GM11168 (cell line): Measurements from ENCODE around the gene UGT2B7.

ENCODE experiments used
- in situ Hi-C: fragments of 300-500 bp; cut with MboI; formaldehyde crosslinking; loops from one replicate; pipeline ENCODE4 v1.12.0; 2022; ENCODE audit warnings: low sequenced_read_pairs; ENCODE audit not compliant: unreplicated experiment

UGT2B7 gene

DNA sequence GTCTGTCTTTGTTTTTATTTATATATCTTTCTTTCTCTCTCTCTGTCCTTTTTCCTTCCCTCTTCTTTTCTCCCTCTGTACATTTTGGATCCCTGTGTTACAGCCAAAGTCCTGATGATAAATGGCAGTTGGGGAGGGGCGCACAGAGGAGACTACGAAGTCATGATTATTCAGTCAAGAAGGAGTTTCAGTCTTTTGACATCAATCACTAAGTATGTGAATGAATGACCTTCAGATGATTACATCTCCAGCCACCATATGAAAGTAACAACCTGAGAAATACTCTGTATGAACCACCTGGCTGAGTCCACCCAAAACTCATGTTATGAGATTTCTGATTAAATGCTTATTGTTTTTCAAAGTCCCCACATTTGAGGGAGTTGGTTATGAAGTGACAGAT lies 45.0 kb downstream of the UGT2B7 start:
- in situ Hi-C loops: loop anchor here (25.0 kb wide), 1 partner anchor 654 kb away; no protein-coding TSS in a partner anchor

DNA sequence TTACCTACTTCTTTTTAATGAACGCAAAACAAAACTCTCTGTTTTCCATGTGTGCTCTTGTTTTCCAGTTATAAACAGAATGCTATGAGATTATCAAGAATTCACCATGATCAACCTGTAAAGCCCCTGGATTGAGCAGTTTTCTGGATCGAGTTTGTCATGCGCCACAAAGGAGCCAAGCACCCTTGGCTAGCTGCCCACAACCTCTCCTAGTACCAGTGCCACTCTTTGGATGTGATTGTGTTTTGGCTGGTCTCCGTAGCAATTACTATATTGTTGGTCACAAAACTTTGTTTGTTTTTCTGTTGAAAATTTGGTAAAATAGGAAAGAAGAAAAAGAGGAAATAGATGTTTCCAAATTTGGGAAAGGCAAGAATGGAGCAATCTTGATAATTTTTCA lies 51.1 kb downstream of the UGT2B7 start:
- in situ Hi-C loops: loop anchor here (25.0 kb wide), 1 partner anchor 660 kb away; no protein-coding TSS in a partner anchor

DNA sequence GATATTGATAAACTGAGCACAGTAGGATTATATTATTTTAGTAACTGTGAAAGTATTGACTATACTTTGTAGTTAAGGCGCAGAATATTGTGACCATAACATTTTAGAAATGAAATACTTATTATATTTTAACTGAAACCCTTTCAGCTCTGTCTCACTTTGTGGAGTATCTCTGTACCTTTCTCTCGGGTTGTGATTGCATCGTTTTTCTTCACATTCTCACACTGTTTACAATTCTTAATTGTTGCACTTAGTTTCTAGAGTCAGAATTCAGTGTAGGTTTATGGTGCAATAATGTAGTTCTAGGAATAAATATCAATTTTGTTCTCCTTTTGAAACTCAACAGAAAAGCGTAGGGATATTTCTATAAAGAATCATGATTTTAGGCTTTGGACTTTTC lies 57.7 kb downstream of the UGT2B7 start:
- in situ Hi-C loops: loop anchor here (25.0 kb wide), 1 partner anchor 517 kb away; no protein-coding TSS in a partner anchor

DNA sequence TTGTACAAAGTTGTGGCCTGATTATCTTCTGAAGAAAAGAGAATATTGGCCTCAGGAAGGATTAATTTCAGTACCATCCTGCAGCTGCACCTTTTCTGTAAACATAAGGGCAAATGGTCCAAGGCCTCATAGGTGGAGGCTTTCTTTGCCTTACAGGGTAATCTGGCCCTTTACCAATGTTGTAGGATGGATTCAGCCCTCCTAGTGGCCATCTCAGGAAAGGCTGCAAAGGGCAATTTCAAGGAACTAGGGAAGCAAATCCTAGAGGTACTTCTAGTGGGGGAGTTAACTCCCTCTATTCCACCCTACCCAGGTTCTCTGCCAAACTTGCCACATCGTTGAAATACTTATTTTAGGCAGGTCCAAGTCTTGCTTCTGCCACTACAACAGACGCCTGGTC lies 60.6 kb downstream of the UGT2B7 start:
- in situ Hi-C loops: loop anchor here (25.0 kb wide), 1 partner anchor 520 kb away; no protein-coding TSS in a partner anchor
